Measurements from ENCODE around the gene ARHGEF33.

ARHGEF33 gene

GRCh38 chr2:39015424-39015823 lies 125.7 kb downstream of the ARHGEF33 start:
- H3K27ac ChIP-seq, result no peak overlapping the region
- TF ChIP-seq, protein P1, sequence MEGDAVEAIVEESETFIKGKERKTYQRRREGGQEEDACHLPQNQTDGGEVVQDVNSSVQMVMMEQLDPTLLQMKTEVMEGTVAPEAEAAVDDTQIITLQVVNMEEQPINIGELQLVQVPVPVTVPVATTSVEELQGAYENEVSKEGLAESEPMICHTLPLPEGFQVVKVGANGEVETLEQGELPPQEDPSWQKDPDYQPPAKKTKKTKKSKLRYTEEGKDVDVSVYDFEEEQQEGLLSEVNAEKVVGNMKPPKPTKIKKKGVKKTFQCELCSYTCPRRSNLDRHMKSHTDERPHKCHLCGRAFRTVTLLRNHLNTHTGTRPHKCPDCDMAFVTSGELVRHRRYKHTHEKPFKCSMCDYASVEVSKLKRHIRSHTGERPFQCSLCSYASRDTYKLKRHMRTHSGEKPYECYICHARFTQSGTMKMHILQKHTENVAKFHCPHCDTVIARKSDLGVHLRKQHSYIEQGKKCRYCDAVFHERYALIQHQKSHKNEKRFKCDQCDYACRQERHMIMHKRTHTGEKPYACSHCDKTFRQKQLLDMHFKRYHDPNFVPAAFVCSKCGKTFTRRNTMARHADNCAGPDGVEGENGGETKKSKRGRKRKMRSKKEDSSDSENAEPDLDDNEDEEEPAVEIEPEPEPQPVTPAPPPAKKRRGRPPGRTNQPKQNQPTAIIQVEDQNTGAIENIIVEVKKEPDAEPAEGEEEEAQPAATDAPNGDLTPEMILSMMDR (conservative IDR thresholded peaks at IDR 0.05), result no peak

- TF ChIP-seq, protein P1 (conservative IDR thresholded peaks at IDR 0.05), result no peak
- no peak overlapping the region for H3K27ac ChIP-seq
Observed at GRCh38 chr2:39017334-39017733, 127.7 kb downstream of the ARHGEF33 start.

DNA sequence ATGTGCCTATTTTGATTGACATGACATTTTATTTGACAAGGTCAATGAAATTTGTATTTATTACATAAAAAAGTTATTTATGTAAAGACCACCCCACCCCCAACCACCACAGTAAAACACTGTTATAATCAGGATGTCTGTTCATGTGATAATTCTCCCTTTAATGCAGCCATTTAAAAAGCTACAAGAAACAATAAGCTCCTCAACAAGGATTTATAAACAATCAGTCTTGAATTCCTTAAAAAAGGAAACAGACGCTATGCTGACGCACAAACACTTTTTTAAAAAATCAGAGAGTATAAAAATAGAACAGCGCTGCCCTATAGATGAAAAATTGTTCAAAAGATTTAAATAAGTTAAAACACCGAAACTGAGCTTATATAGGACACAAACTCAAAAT lies 129.0 kb downstream of the ARHGEF33 start:
- no peak overlapping the region for H3K27ac ChIP-seq
- TF ChIP-seq, protein P1 (conservative IDR thresholded peaks at IDR 0.05), result no peak

GRCh38 chr2:39020383-39020782 lies 130.7 kb downstream of the ARHGEF33 start:
- TF ChIP-seq, protein P1 (conservative IDR thresholded peaks at IDR 0.05), result no peak
- H3K27ac ChIP-seq, result no peak overlapping the region; the same call in 1 of the 2 replicates

- TF ChIP-seq, protein P1 (conservative IDR thresholded peaks at IDR 0.05), result no peak
- no peak overlapping the region for H3K27ac ChIP-seq
Observed at GRCh38 chr2:39022642-39023235, 133.1 kb downstream of the ARHGEF33 start.

DNA sequence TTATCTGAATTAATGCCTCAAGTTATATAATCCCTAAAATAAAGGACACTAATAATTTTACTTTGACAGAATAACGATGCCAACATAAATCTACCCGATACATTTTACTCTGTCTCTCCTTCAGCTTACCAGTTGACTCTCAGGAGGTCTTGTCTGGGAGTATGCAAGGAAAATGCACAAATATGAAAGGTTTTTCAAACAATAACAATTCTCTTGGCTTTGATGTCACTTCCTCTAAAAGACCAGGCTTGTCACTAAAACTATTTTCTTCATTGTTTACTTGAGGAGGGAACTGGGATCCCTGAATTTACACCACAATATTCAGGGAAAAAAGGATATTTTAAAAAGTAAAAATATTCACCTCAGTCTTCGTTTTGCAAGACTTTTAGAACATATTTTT lies 134.0 kb downstream of the ARHGEF33 start:
- TF ChIP-seq, protein P1 (conservative IDR thresholded peaks at IDR 0.05), result no peak
- H3K27ac ChIP-seq, result no peak overlapping the region

- TF ChIP-seq, protein P1 (conservative IDR thresholded peaks at IDR 0.05), result no peak
- no peak overlapping the region for H3K27ac ChIP-seq
Observed at GRCh38 chr2:39024833-39025232, 135.2 kb downstream of the ARHGEF33 start.
